Thymus (tissue), 11 donors: ENCODE data around the gene PDZRN4. TPM values are rescaled to one million over a fixed set of nuclear protein-coding genes. Genes with fewer than 3 reads are reported as not detected.
"Not testable (repeated sequence)": the region's sequence is repeated elsewhere in the genome, so short reads cannot be mapped to it uniquely, and the experiment has no call there.

Experiments used
- DNase-seq, 9 donors: peaks; one replicate each; pipeline ENCODE4 v3.0.0-alpha.2; 2013; ENCODE audit warnings: low spot score in 9 of 9, low read depth in 6 of 9, missing footprints in 1 of 9
- H3K27ac ChIP-seq, 2 donors: one replicate each; pipeline ENCODE4 v1.5.1; 2013; ENCODE audit warnings: control low read depth in 1 of 2, low read depth in 1 of 2, low read length in 1 of 2, mild to moderate bottlenecking in 1 of 2, moderate library complexity in 1 of 2
- H3K27me3 ChIP-seq, 2 donors: one replicate each; pipeline ENCODE4 v1.5.1; 2013; ENCODE audit warnings: low read length in 1 of 2; ENCODE audit not compliant: control insufficient read depth in 2 of 2, insufficient read depth in 1 of 2
- H3K36me3 ChIP-seq, 2 donors: one replicate each; pipeline ENCODE4 v1.5.1; 2013; ENCODE audit warnings: low read length in 1 of 2, mild to moderate bottlenecking in 1 of 2, moderate library complexity in 1 of 2; ENCODE audit not compliant: control insufficient read depth in 2 of 2, insufficient read depth in 2 of 2
- H3K4me1 ChIP-seq, 2 donors: one replicate each; pipeline ENCODE4 v1.5.1; 2013; ENCODE audit warnings: low read length in 2 of 2; ENCODE audit not compliant: control insufficient read depth in 2 of 2, insufficient read depth in 2 of 2
- H3K4me3 ChIP-seq, 2 donors: one replicate each; pipeline ENCODE4 v1.5.1; 2013; ENCODE audit warnings: low read length in 2 of 2, control low read depth in 1 of 2, mild to moderate bottlenecking in 1 of 2
- H3K9me3 ChIP-seq, 2 donors: one replicate each; pipeline ENCODE4 v1.5.1; 2013; ENCODE audit warnings: low read length in 1 of 2, mild to moderate bottlenecking in 1 of 2; ENCODE audit not compliant: control insufficient read depth in 2 of 2, insufficient read depth in 1 of 2
- WGBS: extraction: QIAGEN DNeasy Blood & Tissue Kit; methylation state at CpG from one replicate; pipeline ENCODE4 v1.1.7; 2013; 5-methylcytosine and 5-hydroxymethylcytosine counted together
- polyA plus RNA-seq: library from polyadenylated mRNA; stranded (reverse); fragments of 200-250 nt; gene quantifications from one replicate; pipeline ENCODE4 v1.2.3, GENCODE V29; 2013
- total RNA-seq: library from RNA; stranded (reverse); fragments of 120-200 nt; gene quantifications from one replicate; pipeline ENCODE4 v1.2.4, GENCODE V29; 2013
- donor health status: healthy.

PDZRN4 gene
- total and polyA plus RNA-seq, 2 donors, result 0.14 to 0.48 TPM

DNA sequence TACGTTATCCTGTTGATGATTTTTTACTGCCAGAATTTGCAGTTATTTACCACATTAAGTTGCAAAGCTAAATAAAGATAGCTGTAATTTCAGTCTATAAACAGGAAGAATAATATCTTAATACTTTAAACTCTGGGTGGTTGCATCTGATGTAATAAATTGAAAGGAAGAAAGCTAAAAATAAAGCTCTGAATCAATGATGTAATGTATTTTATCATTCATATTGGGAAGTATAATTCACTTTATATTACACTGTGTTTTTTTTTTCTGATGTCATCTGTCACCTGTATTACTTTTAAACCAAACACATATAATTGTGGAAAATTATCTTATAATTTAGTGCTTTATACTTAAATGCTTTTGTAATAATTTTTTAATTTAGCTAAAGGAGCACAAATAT, 37.1 kb downstream of the PDZRN4 start:
- whole genome bisulfite sequencing, result 94% methylated on average over 1 of the region's 1 CpG
- no peak for DNase-seq
- Histone ChIP-seq H3K27ac (no peak overlapping the region), H3K4me3 (no peak overlapping the region), H3K36me3 (no peaks in the 10 kb centered on the region), H3K9me3 (no peaks in the 10 kb centered on the region), H3K27me3 (no peaks in the 10 kb centered on the region), H3K4me1 (no peaks in the 10 kb centered on the region)

GRCh38 chr12:41228066-41228820, 40.1 kb downstream of the PDZRN4 start:
- 74% methylated on average over 3 of the region's 3 CpGs for WGBS
- no peaks in the 10 kb centered on the region for H3K4me1 ChIP-seq
- DNase-seq, result no peak
- H3K36me3 ChIP-seq, result no peaks in the 10 kb centered on the region
- H3K9me3 ChIP-seq, result no peaks in the 10 kb centered on the region
- no peak overlapping the region for H3K27ac ChIP-seq
- no peak overlapping the region for H3K4me3 ChIP-seq
- no peaks in the 10 kb centered on the region for H3K27me3 ChIP-seq

DNA sequence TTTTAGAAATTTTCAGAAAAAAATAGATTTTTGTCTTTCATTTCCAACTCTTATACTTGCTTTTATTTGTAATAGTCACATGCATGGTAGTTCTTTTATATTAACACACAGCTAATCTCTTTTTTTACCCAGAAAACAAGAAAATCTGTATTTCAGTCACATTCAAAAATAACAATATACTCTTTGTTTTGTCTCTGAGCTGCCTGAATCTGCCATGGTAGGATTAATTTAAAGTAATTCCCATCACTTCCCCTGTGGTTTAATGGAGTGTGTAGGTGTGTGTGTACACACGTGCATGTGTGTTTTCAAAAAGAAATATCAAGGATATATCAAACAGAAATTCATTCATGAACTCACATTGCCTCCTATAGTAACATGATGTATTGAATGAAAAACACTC, 42.6 kb downstream of the PDZRN4 start:
- no peak overlapping the region for H3K4me3 ChIP-seq
- no peaks in the 10 kb centered on the region for H3K9me3 ChIP-seq
- H3K27ac ChIP-seq, result no peak overlapping the region
- H3K36me3 ChIP-seq, result no peaks in the 10 kb centered on the region
- no peaks in the 10 kb centered on the region for H3K27me3 ChIP-seq
- 89% methylated on average over 1 of the region's 1 CpG for WGBS
- H3K4me1 ChIP-seq, result no peaks in the 10 kb centered on the region
- DNase-seq, result no peak

- Histone ChIP-seq H3K4me1 (no peaks in the 10 kb centered on the region), H3K36me3 (no peaks in the 10 kb centered on the region), H3K9me3 (no peaks in the 10 kb centered on the region), H3K27ac (no peak overlapping the region), H3K27me3 (no peaks in the 10 kb centered on the region), H3K4me3 (no peak overlapping the region)
- WGBS, result 94% methylated on average over 4 of the region's 4 CpGs
- DNase-seq, result no peak
These were observed 46.6 kb downstream of the PDZRN4 start for GRCh38 chr12:41234692-41235091.

DNA sequence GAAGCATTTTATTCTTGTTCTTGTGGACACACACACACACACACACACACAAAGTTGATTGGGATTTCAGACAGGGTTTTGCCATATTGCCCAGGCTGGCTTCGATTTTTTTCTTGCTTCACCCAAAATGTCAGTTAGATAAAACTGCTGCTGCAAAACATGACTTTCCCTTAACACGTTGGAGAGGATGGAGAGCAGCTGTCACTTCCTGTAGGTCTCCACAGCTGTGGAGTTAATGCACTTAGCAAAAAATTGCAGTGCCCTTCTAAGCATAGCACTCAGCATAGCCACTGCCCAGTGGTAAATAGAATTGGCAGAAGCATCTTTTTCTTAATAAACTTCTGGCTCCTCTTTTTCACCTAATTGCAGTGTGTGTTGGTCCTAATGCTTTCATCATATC, 54.5 kb downstream of the PDZRN4 start:
- Histone ChIP-seq H3K27me3 (no peaks in the 10 kb centered on the region), H3K4me3 (no peak overlapping the region), H3K4me1 (no peaks in the 10 kb centered on the region), H3K9me3 (no peaks in the 10 kb centered on the region), H3K36me3 (no peaks in the 10 kb centered on the region), H3K27ac (no peak overlapping the region)
- WGBS, result 8% methylated on average over 2 of the region's 2 CpGs
- DNase-seq, result peak in 4 of 9 donors; percentile 1 to 28 (median 3)

DNA sequence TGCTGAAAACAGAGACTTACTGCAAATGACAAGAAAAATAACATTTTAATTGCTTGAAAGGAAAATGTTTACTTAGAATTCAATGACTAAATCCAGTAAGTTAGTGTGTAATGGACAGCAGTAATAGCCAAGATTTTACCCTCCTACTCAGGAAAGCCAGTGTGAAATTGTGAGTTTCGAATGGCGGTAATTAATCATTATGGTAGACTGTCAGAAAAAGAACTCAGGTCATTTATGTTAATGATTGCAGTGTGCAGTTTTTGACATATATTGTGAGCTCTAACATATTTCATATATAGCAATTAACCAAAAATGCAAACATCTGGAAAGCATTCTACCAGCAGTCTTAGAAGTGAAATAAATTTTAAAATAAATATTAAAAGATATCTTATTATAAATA, 60.3 kb downstream of the PDZRN4 start:
- no peak for DNase-seq
- Histone ChIP-seq H3K9me3 (no peaks in the 10 kb centered on the region), H3K4me1 (no peaks in the 10 kb centered on the region), H3K27me3 (no peaks in the 10 kb centered on the region), H3K4me3 (no peak overlapping the region), H3K36me3 (no peaks in the 10 kb centered on the region), H3K27ac (no peak overlapping the region)
- WGBS, result 95% methylated on average over 2 of the region's 2 CpGs

DNA sequence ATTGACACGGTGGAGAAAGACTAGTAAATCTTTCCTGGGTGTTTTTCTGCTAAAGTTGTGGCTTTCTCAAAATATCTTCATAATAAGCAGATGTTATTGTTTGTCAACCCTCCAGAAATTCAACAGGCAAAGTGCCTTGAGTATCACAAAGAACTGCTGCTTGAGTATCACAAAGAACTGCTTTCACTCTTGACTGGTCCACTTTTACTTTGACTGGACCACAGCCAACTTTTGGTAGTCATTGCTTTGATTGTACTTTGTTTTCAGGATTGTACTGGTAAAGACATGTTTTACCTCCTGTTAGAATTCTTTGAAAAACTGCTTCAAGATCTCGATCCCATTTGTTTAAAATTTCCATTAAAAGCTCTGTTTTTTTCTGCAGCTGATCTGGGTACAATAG, 62.6 kb downstream of the PDZRN4 start:
- H3K4me3 ChIP-seq, result no peak overlapping the region
- H3K9me3 ChIP-seq, result no peaks in the 10 kb centered on the region
- no peak overlapping the region for H3K27ac ChIP-seq
- no peaks in the 10 kb centered on the region for H3K4me1 ChIP-seq
- 90% methylated on average over 2 of the region's 2 CpGs for WGBS
- DNase-seq, result no peak
- H3K36me3 ChIP-seq, result no peaks in the 10 kb centered on the region
- H3K27me3 ChIP-seq, result no peaks in the 10 kb centered on the region

DNA sequence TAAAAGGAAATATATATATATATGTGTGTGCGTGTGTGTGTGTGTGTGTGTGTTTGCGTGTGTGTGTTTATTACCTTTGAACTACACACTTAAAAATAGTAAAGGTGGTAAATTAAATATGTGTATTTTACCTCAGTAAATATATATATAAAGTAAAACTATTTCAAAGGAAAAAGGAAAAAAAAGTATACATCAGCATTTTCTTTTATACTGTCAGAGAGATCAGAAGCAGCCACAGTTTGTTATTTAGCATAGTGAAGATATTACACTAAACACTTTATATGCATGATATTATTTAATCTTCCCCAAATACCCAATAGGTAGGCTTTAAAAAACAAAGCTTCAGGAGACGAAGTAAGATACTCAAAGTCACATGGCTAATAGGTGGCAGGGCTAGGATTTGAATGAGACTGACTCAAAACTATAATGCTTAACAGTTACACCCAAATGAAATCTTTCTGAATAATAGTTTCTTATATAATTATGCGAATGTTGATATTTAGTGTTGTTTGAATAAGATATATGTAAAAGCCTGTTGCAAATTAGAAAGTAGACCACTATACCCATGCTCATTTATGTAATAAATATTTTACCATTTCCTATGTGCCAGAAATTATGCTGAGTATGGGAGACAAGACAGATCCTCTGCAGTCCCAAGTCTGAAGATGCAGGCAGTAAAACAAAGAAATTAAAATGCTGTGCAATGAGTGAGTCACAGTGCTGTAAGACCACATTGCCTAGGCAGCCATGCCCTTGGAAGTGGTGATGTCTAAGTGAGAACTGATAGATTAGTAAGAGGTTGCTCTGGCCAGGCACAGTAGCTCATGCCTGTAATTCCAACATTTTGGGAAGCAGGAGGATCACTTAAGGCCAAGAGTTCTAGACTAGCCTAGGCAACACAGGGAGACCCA, 66.1 kb downstream of the PDZRN4 start:
- H3K27ac ChIP-seq, result no peak overlapping the region
- DNase-seq, result no peak
- H3K4me1 ChIP-seq, result no peaks in the 10 kb centered on the region
- H3K27me3 ChIP-seq, result no peaks in the 10 kb centered on the region
- H3K36me3 ChIP-seq, result no peaks in the 10 kb centered on the region
- no peak overlapping the region for H3K4me3 ChIP-seq
- WGBS, result 71% methylated on average over 4 of the region's 4 CpGs
- H3K9me3 ChIP-seq, result no peaks in the 10 kb centered on the region

GRCh38 chr12:41263196-41263595, 75.1 kb downstream of the PDZRN4 start:
- H3K36me3 ChIP-seq, H3K4me1 ChIP-seq, H3K27me3 ChIP-seq, H3K4me3 ChIP-seq, DNase-seq, H3K27ac ChIP-seq, H3K9me3 ChIP-seq: not testable (repeated sequence)
- WGBS, result 98% methylated on average over 6 of the region's 6 CpGs
